Endothelial cell of umbilical vein (primary cell): ENCODE results near the gene PSAT1. TPM values are rescaled to one million over a fixed set of nuclear protein-coding genes. Genes with fewer than 3 reads are reported as not detected.

Experiments
- BruUV-seq: library from RNA; stranded (reverse); fragments of 400-500 nt; replicated peaks from 2 replicates; lab custom pipeline; 2021; lab: Mats Ljungman, UMichigan
- CTCF ChIA-PET: fragments of 300-600, 350-600 bp; sonication (Branson Sonifier 250); formaldehyde crosslinking; loops from one replicate; lab custom pipeline; 2021; ENCODE audit warnings: antibody characterized with exemption, inconsistent platforms; lab: Charles Lee
- POLR2A ChIA-PET: fragments of 300-600, 350-600 bp; sonication (Branson Sonifier 250); formaldehyde crosslinking; loops from one replicate; lab custom pipeline; 2021; ENCODE audit warnings: antibody characterized with exemption, inconsistent platforms; lab: Charles Lee
- DNase-seq: peaks from one replicate; pipeline ENCODE4 v3.0.0-alpha.2; 2011; ENCODE audit warnings: low read depth, low spot score
- FAIRE-seq: peaks from 2 replicates; lab custom pipeline; 2011; peaks lifted over from hg19 to GRCh38; lab: Jason Lieb, UNC
- H2AFZ ChIP-seq: 2 replicates; pipeline ENCODE4 v1.6.0; 2012; ENCODE audit warnings: low read depth, low read length, control low read depth, inconsistent platforms
- H3K27ac ChIP-seq: 2 replicates; pipeline ENCODE4 v1.5.1; 2011; ENCODE audit warnings: low read depth, mild to moderate bottlenecking, control low read depth, low read length, moderate library complexity; ENCODE audit not compliant: insufficient read depth
- H3K27me3 ChIP-seq, 2 experiments: 2 replicates each; pipeline versions ENCODE4 v1.6.0 to v1.6.1; 2011; ENCODE audit warnings: low read length in 2 of 2, mixed read lengths in 1 of 2; ENCODE audit not compliant: control insufficient read depth in 2 of 2, insufficient read depth in 2 of 2
- H3K36me3 ChIP-seq, 2 experiments: 2 replicates in 1 of 2; 3 replicates in 1 of 2; pipeline ENCODE4 v1.5.1; 2011; ENCODE audit warnings: low read length in 2 of 2, mild to moderate bottlenecking in 1 of 2, moderate library complexity in 1 of 2; ENCODE audit not compliant: control insufficient read depth in 2 of 2, insufficient read depth in 2 of 2; ENCODE audit errors: extremely low read depth in 1 of 2
- H3K4me1 ChIP-seq: 3 replicates; pipeline ENCODE4 v1.5.1; 2011; ENCODE audit warnings: mild to moderate bottlenecking, low read length; ENCODE audit not compliant: control insufficient read depth, insufficient read depth; ENCODE audit errors: extremely low read depth
- H3K4me2 ChIP-seq: 2 replicates; pipeline ENCODE4 v1.6.1; 2011; ENCODE audit warnings: low read length, control low read depth, mixed read lengths; ENCODE audit not compliant: insufficient read depth
- H3K4me3 ChIP-seq, 3 experiments: fragments of 200-600 bp in 1 of 3; sonication (generic), shearing (Covaris generic) in 1 of 3; replicated peaks in 1 of 3; 2 replicates each; pipeline ENCODE4 v1.5.1; 2011 to 2016; ENCODE audit warnings: control low read depth in 3 of 3, low read length in 3 of 3, mild to moderate bottlenecking in 2 of 3, inconsistent platforms in 1 of 3, low read depth in 1 of 3, moderate library complexity in 1 of 3; ENCODE audit not compliant: insufficient read depth in 1 of 3
- H3K79me2 ChIP-seq: 2 replicates; pipeline ENCODE4 v1.6.0; 2012; ENCODE audit warnings: low read length, inconsistent platforms; ENCODE audit not compliant: control insufficient read depth, insufficient read depth
- H3K9ac ChIP-seq: replicated peaks from 2 replicates; pipeline ENCODE3; 2011; ENCODE audit warnings: low read length, control low read depth; ENCODE audit not compliant: insufficient read depth; ENCODE audit errors: extremely low read depth
- H3K9me1 ChIP-seq: replicated peaks from 3 replicates; pipeline ENCODE4 v1.6.0; 2011; ENCODE audit warnings: mild to moderate bottlenecking, low read length; ENCODE audit not compliant: control insufficient read depth, insufficient read depth; ENCODE audit errors: extremely low read depth
- H3K9me3 ChIP-seq: replicated peaks from 2 replicates; pipeline ENCODE4 v1.5.1; 2012; ENCODE audit warnings: low read length, inconsistent platforms; ENCODE audit not compliant: control insufficient read depth, insufficient read depth
- H4K20me1 ChIP-seq: replicated peaks from 2 replicates; pipeline ENCODE3; 2011; ENCODE audit warnings: mild to moderate bottlenecking, low read length; ENCODE audit not compliant: control insufficient read depth, insufficient read depth; ENCODE audit errors: extremely low read depth
- CTCF ChIP-seq, 2 donors: IDR thresholded peaks; 1 replicate in 1 of 2; 2 replicates in 1 of 2; pipeline ENCODE4 v1.5.1; 2011; ENCODE audit warnings: low read length in 2 of 2, mild to moderate bottlenecking in 2 of 2, moderate library complexity in 2 of 2, control low read depth in 1 of 2, inconsistent platforms in 1 of 2, low read depth in 1 of 2; ENCODE audit not compliant: insufficient read depth in 1 of 2; ENCODE audit errors: extremely low read depth in 1 of 2
- EZH2 ChIP-seq: IDR thresholded peaks from 2 replicates; pipeline ENCODE4 v1.6.1; 2012; ENCODE audit warnings: borderline replicate concordance, low read depth, mild to moderate bottlenecking, moderate library complexity, low read length, inconsistent platforms; ENCODE audit not compliant: severe bottlenecking
- FOS ChIP-seq: IDR thresholded peaks from 2 replicates; pipeline ENCODE4 v1.6.1; 2011; ENCODE audit warnings: mild to moderate bottlenecking, low read length, moderate library complexity, borderline replicate concordance; ENCODE audit not compliant: insufficient read depth
- GATA2 ChIP-seq: IDR thresholded peaks from 2 replicates; pipeline ENCODE4 v1.7.0; 2011; ENCODE audit warnings: low read depth, mild to moderate bottlenecking, moderate library complexity, mixed read lengths, low read length; ENCODE audit not compliant: insufficient read length, insufficient read depth
- JUN ChIP-seq: IDR thresholded peaks from 2 replicates; pipeline ENCODE4 v1.6.1; 2011; ENCODE audit warnings: borderline replicate concordance, low read depth; ENCODE audit not compliant: insufficient read length, insufficient read depth
- MAX ChIP-seq: IDR thresholded peaks from 2 replicates; pipeline ENCODE4 v1.6.1; 2011; ENCODE audit not compliant: insufficient read depth, insufficient read length
- MYC ChIP-seq: IDR thresholded peaks from one replicate; pipeline ENCODE4 v1.6.1; 2011; ENCODE audit warnings: mild to moderate bottlenecking, low read depth, low read length
- POLR2A ChIP-seq: IDR thresholded peaks from 2 replicates; pipeline ENCODE4 v1.6.1; 2012; ENCODE audit warnings: low read depth, mild to moderate bottlenecking, control low read depth, low read length
- POLR2AphosphoS5 ChIP-seq: IDR thresholded peaks from 2 replicates; pipeline ENCODE4 v1.6.1; 2012; ENCODE audit warnings: low read depth, mild to moderate bottlenecking, control low read depth, low read length, moderate library complexity; ENCODE audit not compliant: insufficient read depth
- dilution Hi-C: fragments of 300-500 bp; cut with MboI; formaldehyde crosslinking; loops from one replicate; pipeline ENCODE4 v1.15.0; 2019; ENCODE audit warnings: low sequenced_read_pairs; ENCODE audit not compliant: extremely low pct_ligation_motif_present
- intact Hi-C: fragments of 100-400 bp; cut with micrococcal nuclease; formaldehyde crosslinking; loops from one replicate; pipeline ENCODE4 v1.10.0; 2022
- polyA plus RNA-seq, 4 experiments: library from polyadenylated mRNA; depleted of rRNA in 3 of 4; stranded (reverse) in 3 of 4; unstranded in 1 of 4; fragments of >200 nt; gene quantifications; 2 replicates each; pipeline versions ENCODE4 v1.2.1 to v1.2.3, GENCODE V29; 2011 to 2012; ENCODE audit warnings: missing spikeins in 1 of 4
- total RNA-seq: library from RNA; stranded (reverse); gene quantifications from 2 replicates; pipeline ENCODE4 v1.2.3, GENCODE V29; 2021

The PSAT1 gene
- total and polyA plus RNA-seq, 2 donors (not counting 3 experiments of a cell fraction or from before 2014, with no cell fraction given): 19.1 to 47.3 TPM

- dilution Hi-C loops: no loop called here
Measured at GRCh38 chr9:78356634-78357033, 59.7 kb downstream of the PSAT1 start.

More at GRCh38 chr9:78356634-78357033, 59.7 kb downstream of the PSAT1 start:
- TF ChIP-seq GATA2 (no peak), JUN (no peak), MYC (no peak), EZH2 (no peak), MAX (no peak), CTCF (IDR thresholded peaks at IDR 0.05; ENCODE audit: extremely low read depth in 1 of 2, insufficient read depth in 1 of 2, low read depth in 1 of 2, low read length in 2 of 2) (no peak), POLR2A (no peak), FOS (no peak), POLR2AphosphoS5 (no peak)
- no peak for DNase-seq
- Histone ChIP-seq H3K9ac (no peak overlapping the region), H3K4me2 (no peak overlapping the region), H3K4me3 (no peak overlapping the region), H3K27ac (no peak overlapping the region), H2AFZ (no peak overlapping the region), H3K27me3 (no peaks in the 10 kb centered on the region), H3K36me3 (no peaks in the 10 kb centered on the region), H3K4me1 (no peaks in the 10 kb centered on the region), H3K9me3 (no peaks in the 10 kb centered on the region), H3K79me2 (no peaks in the 10 kb centered on the region), H4K20me1 (no peaks in the 10 kb centered on the region), H3K9me1 (no peaks in the 10 kb centered on the region)
- intact Hi-C loops: no loop called here
- no TSS peak for BruUV-seq
- POLR2A ChIA-PET: no interaction called here
- no peak for FAIRE-seq
- CTCF ChIA-PET: interaction anchor here (2.2 kb wide), 1 partner anchor 13 kb away, joined by 8 read pairs; no protein-coding TSS in a partner anchor
